Activated naive CD8-positive, alpha-beta T cell treated with anti-CD3 and anti-CD28 coated beads, Interleukin-2, amount 50 U/mL, for 24 hours (primary cell): Measurements from ENCODE around the gene CMPK2.
"Not testable (repeated sequence)": the region's sequence is repeated elsewhere in the genome, so short reads cannot be mapped to it uniquely, and the experiment has no call there.

Experiments used
- ATAC-seq: fragments of 150-1000 bp; cut with Tn5 transposase; one replicate; pipeline ENCODE4 v1.10.0; 2021
- DNase-seq: peaks from one replicate; pipeline ENCODE4 v3.0.0; 2021
- H3K27ac Mint-ChIP-seq: one replicate; pipeline ENCODE4 v1.8.0; 2021; ENCODE audit warnings: mild to moderate bottlenecking, mixed read lengths
- H3K27me3 Mint-ChIP-seq: one replicate; pipeline ENCODE4 v1.8.0; 2021; ENCODE audit warnings: mixed read lengths
- H3K36me3 Mint-ChIP-seq: one replicate; pipeline ENCODE4 v1.8.0; 2021; ENCODE audit warnings: low read depth, mixed read lengths
- H3K4me1 Mint-ChIP-seq: one replicate; pipeline ENCODE4 v1.8.0; 2021; ENCODE audit warnings: mixed read lengths
- H3K4me3 Mint-ChIP-seq: one replicate; pipeline ENCODE4 v1.8.0; 2021; ENCODE audit warnings: mild to moderate bottlenecking, moderate library complexity, mixed read lengths
- H3K9me3 Mint-ChIP-seq: one replicate; pipeline ENCODE4 v1.8.0; 2021; ENCODE audit warnings: mixed read lengths

Gene CMPK2, protein sequence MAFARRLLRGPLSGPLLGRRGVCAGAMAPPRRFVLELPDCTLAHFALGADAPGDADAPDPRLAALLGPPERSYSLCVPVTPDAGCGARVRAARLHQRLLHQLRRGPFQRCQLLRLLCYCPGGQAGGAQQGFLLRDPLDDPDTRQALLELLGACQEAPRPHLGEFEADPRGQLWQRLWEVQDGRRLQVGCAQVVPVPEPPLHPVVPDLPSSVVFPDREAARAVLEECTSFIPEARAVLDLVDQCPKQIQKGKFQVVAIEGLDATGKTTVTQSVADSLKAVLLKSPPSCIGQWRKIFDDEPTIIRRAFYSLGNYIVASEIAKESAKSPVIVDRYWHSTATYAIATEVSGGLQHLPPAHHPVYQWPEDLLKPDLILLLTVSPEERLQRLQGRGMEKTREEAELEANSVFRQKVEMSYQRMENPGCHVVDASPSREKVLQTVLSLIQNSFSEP

GRCh38 chr2:6865346-6866274 is at the start of gene CMPK2:
CMPK2 (minus strand) TSS chr2:6865907; CDS start chr2:6865696, 211 bp downstream.
- peak; percentile 78 for DNase-seq
- ATAC-seq, result peak; percentile 82
- Mint-ChIP-seq H3K36me3 (peaks cover 25% of the 10 kb centered on the region), H3K4me3 (peak within 1 kb of the TSS; percentile 90), H3K9me3 (peaks cover 8% of the 10 kb centered on the region), H3K27ac (peak within 1 kb of the TSS; percentile 94), H3K27me3 (peaks cover 2% of the 10 kb centered on the region), H3K4me1 (peaks cover 15% of the 10 kb centered on the region)

- ATAC-seq (no peak), DNase-seq (no peak)
- Mint-ChIP-seq H3K9me3 (no peaks in the 10 kb centered on the region), H3K27ac (peak overlapping the region; percentile 80), H3K36me3 (peaks cover 18% of the 10 kb centered on the region), H3K27me3 (no peaks in the 10 kb centered on the region), H3K4me1 (peaks cover 81% of the 10 kb centered on the region), H3K4me3 (no peak overlapping the region)
These were observed 49.7 kb upstream of the CMPK2 start for GRCh38 chr2:6915399-6915798.

GRCh38 chr2:6914828-6915227 is 49.1 kb upstream of the CMPK2 start:
- peak; percentile 26 for ATAC-seq
- H3K4me1 Mint-ChIP-seq, result peaks cover 81% of the 10 kb centered on the region
- peak overlapping the region; percentile 55 for H3K4me3 Mint-ChIP-seq
- peak overlapping the region; percentile 80 for H3K27ac Mint-ChIP-seq
- no peaks in the 10 kb centered on the region for H3K9me3 Mint-ChIP-seq
- H3K27me3 Mint-ChIP-seq, result no peaks in the 10 kb centered on the region
- DNase-seq, result no peak
- H3K36me3 Mint-ChIP-seq, result peaks cover 18% of the 10 kb centered on the region

GRCh38 chr2:6913415-6914157 is 47.9 kb upstream of the CMPK2 start:
- H3K27ac Mint-ChIP-seq, result peak overlapping the region; percentile 94
- no peaks in the 10 kb centered on the region for H3K9me3 Mint-ChIP-seq
- DNase-seq (peak; percentile 41), ATAC-seq (peak; percentile 20)
- no peaks in the 10 kb centered on the region for H3K27me3 Mint-ChIP-seq
- peaks cover 13% of the 10 kb centered on the region for H3K36me3 Mint-ChIP-seq
- peaks cover 81% of the 10 kb centered on the region for H3K4me1 Mint-ChIP-seq
- peak overlapping the region; percentile 70 for H3K4me3 Mint-ChIP-seq

- Mint-ChIP-seq H3K4me3 (peak overlapping the region; percentile 47), H3K9me3 (no peaks in the 10 kb centered on the region), H3K27me3 (no peaks in the 10 kb centered on the region), H3K27ac (peak overlapping the region; percentile 94), H3K4me1 (peaks cover 97% of the 10 kb centered on the region), H3K36me3 (peaks cover 24% of the 10 kb centered on the region)
- ATAC-seq (no peak), DNase-seq (no peak)
These were observed 46.0 kb upstream of the CMPK2 start for GRCh38 chr2:6911721-6912120.

DNA sequence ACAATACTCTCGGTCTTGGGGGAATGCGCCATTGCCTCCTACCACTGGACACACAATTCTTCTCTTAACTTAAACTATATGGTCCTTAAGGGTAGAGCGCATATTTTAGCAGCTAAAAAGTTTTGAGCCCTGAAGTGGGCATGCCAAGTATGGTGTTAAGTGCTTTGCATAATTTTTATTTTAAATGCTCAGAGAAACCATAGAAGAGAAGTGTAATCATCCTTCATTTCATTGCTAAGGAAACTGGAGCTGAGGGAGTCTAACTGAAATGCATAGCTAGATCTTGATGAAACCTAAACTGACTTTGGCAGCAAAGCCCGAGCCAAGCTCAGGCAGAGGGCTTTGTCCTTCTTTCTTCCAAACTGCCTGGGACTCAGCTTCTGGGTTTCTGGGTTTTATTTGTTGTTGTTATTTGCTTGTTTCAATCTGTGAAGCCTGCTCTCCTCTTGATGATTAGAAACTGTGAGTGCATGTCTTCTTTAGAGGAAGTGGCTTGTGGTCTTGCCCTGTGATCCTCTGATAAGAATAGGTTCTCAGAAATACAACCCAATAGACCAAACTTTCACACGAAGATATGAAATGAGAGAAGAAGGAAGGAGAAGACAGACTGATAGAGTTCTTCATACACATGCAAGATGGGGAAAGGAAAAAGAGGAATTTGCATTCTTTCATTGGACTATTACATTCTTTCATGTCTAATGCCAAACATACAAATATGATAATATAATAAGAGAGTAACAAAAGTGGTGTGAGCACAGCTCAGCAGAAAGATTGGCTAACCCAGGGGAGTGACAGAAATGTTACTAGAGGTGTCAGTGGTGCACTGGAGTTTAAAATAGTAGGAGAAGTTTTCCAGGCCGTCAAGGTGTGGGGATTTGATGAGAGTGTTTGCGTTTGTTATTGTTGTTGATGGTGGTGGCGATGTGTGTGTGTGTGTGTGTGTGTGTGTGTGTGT is 44.0 kb upstream of the CMPK2 start:
- DNase-seq, result no peak
- peak overlapping the region; percentile 77 for H3K4me3 Mint-ChIP-seq
- no peaks in the 10 kb centered on the region for H3K9me3 Mint-ChIP-seq
- peak overlapping the region; percentile 94 for H3K27ac Mint-ChIP-seq
- H3K4me1 Mint-ChIP-seq, result peaks cover 92% of the 10 kb centered on the region
- ATAC-seq, result peak; percentile 60
- H3K27me3 Mint-ChIP-seq, result no peaks in the 10 kb centered on the region
- peaks cover 21% of the 10 kb centered on the region for H3K36me3 Mint-ChIP-seq

GRCh38 chr2:6908291-6908690 is 42.6 kb upstream of the CMPK2 start:
- H3K27me3 Mint-ChIP-seq, result no peaks in the 10 kb centered on the region
- H3K4me3 Mint-ChIP-seq, result no peak overlapping the region
- H3K9me3 Mint-ChIP-seq, result peaks cover 3% of the 10 kb centered on the region
- no peak for DNase-seq
- H3K36me3 Mint-ChIP-seq, result peaks cover 22% of the 10 kb centered on the region
- H3K4me1 Mint-ChIP-seq, result peaks cover 80% of the 10 kb centered on the region
- H3K27ac Mint-ChIP-seq, result peak overlapping the region; percentile 94
- no peak for ATAC-seq

GRCh38 chr2:6906165-6906741 is 40.5 kb upstream of the CMPK2 start:
- Mint-ChIP-seq H3K36me3 (peaks cover 28% of the 10 kb centered on the region), H3K9me3 (peaks cover 21% of the 10 kb centered on the region), H3K27ac (peak overlapping the region; percentile 74), H3K27me3 (no peaks in the 10 kb centered on the region), H3K4me1 (peaks cover 59% of the 10 kb centered on the region), H3K4me3 (no peak overlapping the region)
- no peak for DNase-seq
- ATAC-seq, result peak; percentile 86

DNA sequence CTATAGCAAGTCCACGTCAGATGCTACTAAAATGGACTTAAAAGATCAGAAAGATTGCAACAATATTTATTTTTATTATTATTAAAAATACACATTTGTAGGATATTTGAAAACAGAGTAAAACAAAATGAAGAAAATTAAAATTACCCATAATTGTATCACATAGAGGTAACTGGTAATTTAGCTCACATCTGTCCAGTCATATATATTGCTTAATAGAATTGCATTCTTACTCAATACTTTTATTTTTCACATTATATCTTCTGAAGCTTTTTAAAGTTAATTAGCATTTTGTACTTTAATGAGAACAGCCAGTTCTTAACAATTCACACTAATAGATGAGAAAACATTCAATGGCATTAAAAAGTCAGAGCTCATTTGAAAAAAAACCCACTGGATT is 40.0 kb upstream of the CMPK2 start:
- no peak for ATAC-seq
- peaks cover 26% of the 10 kb centered on the region for H3K36me3 Mint-ChIP-seq
- H3K4me1 Mint-ChIP-seq, result peaks cover 53% of the 10 kb centered on the region
- H3K27me3 Mint-ChIP-seq, result no peaks in the 10 kb centered on the region
- no peak for DNase-seq
- H3K27ac Mint-ChIP-seq, result no peak overlapping the region
- peaks cover 21% of the 10 kb centered on the region for H3K9me3 Mint-ChIP-seq
- no peak overlapping the region for H3K4me3 Mint-ChIP-seq

- H3K27ac Mint-ChIP-seq, H3K27me3 Mint-ChIP-seq, ATAC-seq, DNase-seq, H3K4me3 Mint-ChIP-seq: not testable (repeated sequence)
- Mint-ChIP-seq H3K9me3 (peaks cover 21% of the 10 kb centered on the region), H3K36me3 (peaks cover 17% of the 10 kb centered on the region), H3K4me1 (peaks cover 22% of the 10 kb centered on the region)
These were observed 36.9 kb upstream of the CMPK2 start for GRCh38 chr2:6902581-6902980.

- ATAC-seq (no peak), DNase-seq (no peak)
- peaks cover 8% of the 10 kb centered on the region for H3K9me3 Mint-ChIP-seq
- H3K27ac Mint-ChIP-seq, result peak overlapping the region; percentile 81
- H3K36me3 Mint-ChIP-seq, result peaks cover 2% of the 10 kb centered on the region
- no peaks in the 10 kb centered on the region for H3K27me3 Mint-ChIP-seq
- no peak overlapping the region for H3K4me3 Mint-ChIP-seq
- H3K4me1 Mint-ChIP-seq, result peaks cover 11% of the 10 kb centered on the region
These were observed 31.4 kb upstream of the CMPK2 start for GRCh38 chr2:6896930-6897759.

GRCh38 chr2:6893876-6894482 is 28.3 kb upstream of the CMPK2 start:
- H3K9me3 Mint-ChIP-seq, result no peaks in the 10 kb centered on the region
- H3K36me3 Mint-ChIP-seq, result peaks cover 2% of the 10 kb centered on the region
- no peaks in the 10 kb centered on the region for H3K27me3 Mint-ChIP-seq
- no peak for DNase-seq
- H3K27ac Mint-ChIP-seq, result no peak overlapping the region
- H3K4me1 Mint-ChIP-seq, result peaks cover 13% of the 10 kb centered on the region
- no peak overlapping the region for H3K4me3 Mint-ChIP-seq
- no peak for ATAC-seq
